ENCODE results near the gene TOR4A. TPM values are rescaled to one million over a fixed set of nuclear protein-coding genes. Genes with fewer than 3 reads are reported as not detected.

Gene TOR4A
- total and polyA plus RNA-seq, 10 of the 15 experiments (the other 5 are each of a cell fraction or from before 2014, with no cell fraction given): 2.0 to 19.9 (median 3.7) TPM

DNA sequence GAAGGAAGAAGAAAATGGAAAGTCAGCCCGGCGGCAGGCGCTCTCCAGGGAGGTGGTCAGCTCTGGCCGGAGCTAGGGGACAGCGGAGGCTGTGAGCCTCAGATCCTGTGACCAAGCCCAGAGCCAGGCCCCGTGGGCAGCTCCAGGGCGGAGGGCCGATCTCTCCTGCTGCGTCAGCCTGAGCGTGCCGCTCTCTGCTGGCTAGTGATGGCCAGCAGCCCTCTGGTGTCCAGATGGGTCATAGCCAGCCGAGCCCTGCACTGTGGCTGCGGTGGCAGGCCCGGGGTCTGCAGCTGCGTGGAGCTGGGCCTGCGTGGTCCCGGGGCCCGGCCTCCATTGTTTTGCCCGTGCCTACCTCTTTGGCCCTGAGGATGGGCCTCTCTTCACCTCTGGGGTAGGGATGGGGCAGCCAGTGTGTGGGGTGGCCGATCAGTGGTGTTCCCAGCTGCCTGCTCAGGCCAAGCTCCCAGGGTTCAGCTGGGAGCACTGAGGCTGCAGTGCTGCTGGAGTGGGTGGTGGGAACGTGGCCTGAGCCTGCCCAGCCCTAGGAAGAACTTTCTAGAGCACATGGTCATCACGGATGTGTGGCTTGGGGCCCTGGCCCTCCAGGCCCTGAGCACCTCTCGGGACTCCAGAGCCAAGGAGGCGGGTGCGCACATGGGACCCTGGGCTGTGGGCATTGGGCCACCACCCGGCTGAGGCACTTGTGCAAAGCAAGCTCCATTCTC lies 41.6 kb downstream of the TOR4A start:
- DNase-seq (ENCODE audit: low read depth, low spot score) (no peak), FAIRE-seq (no peak), ATAC-seq (no peak)
- Histone ChIP-seq H3K4me3 (no peak overlapping the region), H2AFZ (ENCODE audit: control insufficient read depth, low read depth, low read length) (no peak overlapping the region), H3K9me3 (replicated peaks; ENCODE audit: control insufficient read depth, insufficient read depth, low read length) (no peaks in the 10 kb centered on the region; the same call in 2 of the 3 replicates), H4K20me1 (ENCODE audit: control insufficient read depth, insufficient read depth) (no peaks in the 10 kb centered on the region), H3K4me2 (ENCODE audit: control insufficient read depth, insufficient read depth) (no peak overlapping the region), H3K79me2 (ENCODE audit: control insufficient read depth, insufficient read depth, low read length) (no peaks in the 10 kb centered on the region), H3K4me1 (ENCODE audit: control insufficient read depth, insufficient read depth, low read length) (peaks cover 5% of the 10 kb centered on the region), H3K27me3 (replicated peaks in 1 of 2; ENCODE audit: control insufficient read depth in 2 of 2, insufficient read depth in 2 of 2, low read length in 1 of 2) (no peaks in the 10 kb centered on the region), H3K9ac (ENCODE audit: control insufficient read depth, insufficient read depth, low read length) (no peak overlapping the region), H3K36me3 (ENCODE audit: control insufficient read depth in 2 of 2, insufficient read depth in 2 of 2, low read length in 1 of 2) (no peaks in the 10 kb centered on the region), H3K27ac (ENCODE audit: control insufficient read depth, insufficient read depth) (no peak overlapping the region)
- TF ChIP-seq POLR2AphosphoS5 (IDR thresholded peaks at IDR 0.05; ENCODE audit: low read length): no peak
- RAD21 ChIA-PET (ENCODE audit: unreplicated experiment): interaction anchor here (3.5 kb wide), 1 partner anchor 17 kb away, joined by 20 read pairs; the partner anchor contains the start of gene NRARP
- CTCF ChIA-PET: no interaction called here
- intact Hi-C loops (cut with micrococcal nuclease; ENCODE audit: unreplicated experiment): no loop called here
- in situ Hi-C loops (cut with MboI): no loop called here
- POLR2A ChIA-PET: interaction anchor here (1.3 kb wide), 1 partner anchor 17 kb away, joined by 3 read pairs; the partner anchor contains the start of gene NRARP
- SMC1A ChIA-PET (ENCODE audit: uncharacterized antibody, unreplicated experiment): no interaction called here
- BruUV-seq (replicated peaks): no TSS peak
- 74% methylated on average over 25 of the region's 26 CpGs for WGBS (ENCODE audit: insufficient coverage, insufficient replicate concordance, low lambda C conversion rate, missing lambda C conversion rate)

DNA sequence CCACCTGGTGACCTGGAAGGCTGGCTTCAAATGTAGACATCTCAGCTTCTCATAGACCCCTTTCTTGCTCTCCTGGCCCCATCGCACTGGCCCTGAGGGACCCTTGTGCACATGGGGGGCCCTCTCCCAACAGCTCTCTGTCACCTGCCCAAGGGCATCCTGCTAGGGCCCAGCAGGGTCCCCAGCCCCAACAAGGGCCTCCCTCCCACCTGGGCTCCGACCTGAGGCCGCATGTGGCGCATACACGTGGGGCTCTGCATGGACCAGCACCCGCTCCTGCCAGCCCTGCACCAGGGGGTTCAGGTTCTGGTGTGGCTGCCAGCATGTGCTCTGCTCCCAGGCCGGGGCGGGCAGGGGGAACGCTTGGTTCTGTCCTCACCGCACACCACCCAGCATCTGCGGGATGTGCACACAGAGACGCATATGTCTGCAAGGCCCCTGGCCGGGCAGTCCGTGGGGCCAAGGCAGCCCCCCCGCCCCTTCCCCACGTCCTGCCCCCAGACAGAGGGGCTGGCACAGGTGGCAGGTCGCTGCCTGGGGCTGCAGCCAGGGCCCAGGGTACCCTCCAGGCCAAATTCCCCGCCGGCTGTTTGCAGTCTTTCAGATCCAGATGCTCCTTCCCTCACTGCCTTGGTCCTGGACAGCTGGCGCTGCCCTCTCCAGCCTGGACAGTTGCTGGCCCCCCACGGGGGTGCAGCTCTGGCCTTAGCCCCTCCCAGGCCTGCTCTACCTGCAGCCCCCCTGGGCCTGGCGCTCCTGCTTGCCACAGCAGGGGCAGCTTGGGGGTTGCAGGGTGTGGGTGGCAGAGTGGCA lies 42.4 kb downstream of the TOR4A start:
- intact Hi-C loops (cut with micrococcal nuclease; ENCODE audit: unreplicated experiment): no loop called here
- H3K36me3 ChIP-seq (ENCODE audit: control insufficient read depth in 2 of 2, insufficient read depth in 2 of 2, low read length in 1 of 2): no peaks in the 10 kb centered on the region
- FAIRE-seq (no peak), ATAC-seq (no peak), DNase-seq (ENCODE audit: low read depth, low spot score) (no peak)
- H3K4me1 ChIP-seq (ENCODE audit: control insufficient read depth, insufficient read depth, low read length): peaks cover 5% of the 10 kb centered on the region
- ChIA-PET POLR2A (interaction anchor here (1.3 kb wide), 1 partner anchor 18 kb away, joined by 3 read pairs; the partner anchor contains the start of gene NRARP), RAD21 (ENCODE audit: unreplicated experiment) (interaction anchor here (0.6 to 1.8 kb wide), 2 partner anchors 18 to 176 kb away, joined by 3 to 6 read pairs; partner anchors contain the start of gene NRARP), SMC1A (ENCODE audit: uncharacterized antibody, unreplicated experiment) (no interaction called here), CTCF (no interaction called here)
- no TSS peak for BruUV-seq (replicated peaks)
- in situ Hi-C loops (cut with MboI): no loop called here
- no peaks in the 10 kb centered on the region for H3K79me2 ChIP-seq (ENCODE audit: control insufficient read depth, insufficient read depth, low read length)
- H3K9ac ChIP-seq (ENCODE audit: control insufficient read depth, insufficient read depth, low read length): no peak overlapping the region
- H3K9me3 ChIP-seq (replicated peaks; ENCODE audit: control insufficient read depth, insufficient read depth, low read length): no peaks in the 10 kb centered on the region; the same call in 2 of the 3 replicates
- no peaks in the 10 kb centered on the region for H3K27me3 ChIP-seq (replicated peaks in 1 of 2; ENCODE audit: control insufficient read depth in 2 of 2, insufficient read depth in 2 of 2, low read length in 1 of 2)
- 67% methylated on average over 22 of the region's 22 CpGs for WGBS (ENCODE audit: insufficient coverage, insufficient replicate concordance, low lambda C conversion rate, missing lambda C conversion rate)
- no peaks in the 10 kb centered on the region for H4K20me1 ChIP-seq (ENCODE audit: control insufficient read depth, insufficient read depth)
- H3K4me3 ChIP-seq: no peak overlapping the region
- H3K27ac ChIP-seq (ENCODE audit: control insufficient read depth, insufficient read depth): no peak overlapping the region
- TF ChIP-seq SREBF1 (IDR thresholded peaks at IDR 0.05; ENCODE audit: low read length) (no peak), HDAC6 (IDR thresholded peaks at IDR 0.05; ENCODE audit: unreplicated experiment) (no peak), GATAD2B (conservative IDR thresholded peaks at IDR 0.05; ENCODE audit: low read depth) (no peak), CHD4 (IDR thresholded peaks at IDR 0.05) (no peak)
- TF ChIP-seq, protein P1, sequence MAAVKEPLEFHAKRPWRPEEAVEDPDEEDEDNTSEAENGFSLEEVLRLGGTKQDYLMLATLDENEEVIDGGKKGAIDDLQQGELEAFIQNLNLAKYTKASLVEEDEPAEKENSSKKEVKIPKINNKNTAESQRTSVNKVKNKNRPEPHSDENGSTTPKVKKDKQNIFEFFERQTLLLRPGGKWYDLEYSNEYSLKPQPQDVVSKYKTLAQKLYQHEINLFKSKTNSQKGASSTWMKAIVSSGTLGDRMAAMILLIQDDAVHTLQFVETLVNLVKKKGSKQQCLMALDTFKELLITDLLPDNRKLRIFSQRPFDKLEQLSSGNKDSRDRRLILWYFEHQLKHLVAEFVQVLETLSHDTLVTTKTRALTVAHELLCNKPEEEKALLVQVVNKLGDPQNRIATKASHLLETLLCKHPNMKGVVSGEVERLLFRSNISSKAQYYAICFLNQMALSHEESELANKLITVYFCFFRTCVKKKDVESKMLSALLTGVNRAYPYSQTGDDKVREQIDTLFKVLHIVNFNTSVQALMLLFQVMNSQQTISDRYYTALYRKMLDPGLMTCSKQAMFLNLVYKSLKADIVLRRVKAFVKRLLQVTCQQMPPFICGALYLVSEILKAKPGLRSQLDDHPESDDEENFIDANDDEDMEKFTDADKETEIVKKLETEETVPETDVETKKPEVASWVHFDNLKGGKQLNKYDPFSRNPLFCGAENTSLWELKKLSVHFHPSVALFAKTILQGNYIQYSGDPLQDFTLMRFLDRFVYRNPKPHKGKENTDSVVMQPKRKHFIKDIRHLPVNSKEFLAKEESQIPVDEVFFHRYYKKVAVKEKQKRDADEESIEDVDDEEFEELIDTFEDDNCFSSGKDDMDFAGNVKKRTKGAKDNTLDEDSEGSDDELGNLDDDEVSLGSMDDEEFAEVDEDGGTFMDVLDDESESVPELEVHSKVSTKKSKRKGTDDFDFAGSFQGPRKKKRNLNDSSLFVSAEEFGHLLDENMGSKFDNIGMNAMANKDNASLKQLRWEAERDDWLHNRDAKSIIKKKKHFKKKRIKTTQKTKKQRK (IDR thresholded peaks at IDR 0.05; ENCODE audit: low read depth, low read length): no peak
- no peak overlapping the region for H2AFZ ChIP-seq (ENCODE audit: control insufficient read depth, low read depth, low read length)
- no peak overlapping the region for H3K4me2 ChIP-seq (ENCODE audit: control insufficient read depth, insufficient read depth)

All from GM12878 (cell line).